CD4-positive, alpha-beta T cell treated with Interferon gamma for 1 hour (primary cell): ENCODE results near the gene SLC31A2.
A peak's percentile ranks its signal among the peaks of the same experiment; 100 is the strongest.
"Not testable (repeated sequence)": the region's sequence is repeated elsewhere in the genome, so short reads cannot be mapped to it uniquely, and the experiment has no call there.

Experiments
- DNase-seq: peaks from one replicate; pipeline ENCODE4 v3.0.0-alpha.2; 2020

Gene SLC31A2, protein sequence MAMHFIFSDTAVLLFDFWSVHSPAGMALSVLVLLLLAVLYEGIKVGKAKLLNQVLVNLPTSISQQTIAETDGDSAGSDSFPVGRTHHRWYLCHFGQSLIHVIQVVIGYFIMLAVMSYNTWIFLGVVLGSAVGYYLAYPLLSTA

GRCh38 chr9:113150670-113151611 is at the start of gene SLC31A2:
Gene SLC31A2, plus strand, starts transcription at chr9:113151007. Its CDS starts 68 bp downstream, at chr9:113151075.
- peak; percentile 83 for DNase-seq

DNA sequence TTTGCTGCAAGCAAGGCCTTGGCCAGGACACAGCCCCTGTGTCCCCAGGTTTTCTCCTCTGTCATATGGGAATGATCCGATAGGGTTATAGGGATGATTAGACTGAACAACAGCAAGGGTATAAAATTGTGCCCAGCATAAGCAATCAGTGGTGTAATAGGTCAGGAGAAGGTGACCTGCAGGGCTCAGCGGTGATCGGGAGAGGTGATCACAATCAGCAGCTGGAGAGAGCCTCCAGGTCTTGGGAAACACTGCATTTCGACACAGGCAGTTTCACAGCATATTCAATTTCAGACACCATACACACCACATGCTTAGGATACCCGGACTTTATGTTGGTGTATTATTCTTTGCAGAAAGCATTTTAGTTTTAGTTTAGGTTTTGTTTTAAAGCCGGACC is 45.5 kb upstream of the SLC31A2 start:
- not testable (repeated sequence) for DNase-seq

GRCh38 chr9:113111065-113111951 is 39.5 kb upstream of the SLC31A2 start:
- DNase-seq, result not testable (repeated sequence)

GRCh38 chr9:113112706-113113510 is 37.9 kb upstream of the SLC31A2 start:
- DNase-seq, result not testable (repeated sequence)

DNA sequence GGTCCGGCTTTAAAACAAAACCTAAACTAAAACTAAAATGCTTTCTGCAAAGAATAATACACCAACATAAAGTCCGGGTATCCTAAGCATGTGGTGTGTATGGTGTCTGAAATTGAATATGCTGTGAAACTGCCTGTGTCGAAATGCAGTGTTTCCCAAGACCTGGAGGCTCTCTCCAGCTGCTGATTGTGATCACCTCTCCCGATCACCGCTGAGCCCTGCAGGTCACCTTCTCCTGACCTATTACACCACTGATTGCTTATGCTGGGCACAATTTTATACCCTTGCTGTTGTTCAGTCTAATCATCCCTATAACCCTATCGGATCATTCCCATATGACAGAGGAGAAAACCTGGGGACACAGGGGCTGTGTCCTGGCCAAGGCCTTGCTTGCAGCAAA is 32.0 kb upstream of the SLC31A2 start:
- not testable (repeated sequence) for DNase-seq

GRCh38 chr9:113125386-113126035 is 25.3 kb upstream of the SLC31A2 start:
- DNase-seq, result peak; percentile 12

- no peak for DNase-seq
Observed at GRCh38 chr9:113129466-113129865, 21.3 kb upstream of the SLC31A2 start.

GRCh38 chr9:113129884-113130283 is 20.9 kb upstream of the SLC31A2 start:
- peak; percentile 8 for DNase-seq

DNA sequence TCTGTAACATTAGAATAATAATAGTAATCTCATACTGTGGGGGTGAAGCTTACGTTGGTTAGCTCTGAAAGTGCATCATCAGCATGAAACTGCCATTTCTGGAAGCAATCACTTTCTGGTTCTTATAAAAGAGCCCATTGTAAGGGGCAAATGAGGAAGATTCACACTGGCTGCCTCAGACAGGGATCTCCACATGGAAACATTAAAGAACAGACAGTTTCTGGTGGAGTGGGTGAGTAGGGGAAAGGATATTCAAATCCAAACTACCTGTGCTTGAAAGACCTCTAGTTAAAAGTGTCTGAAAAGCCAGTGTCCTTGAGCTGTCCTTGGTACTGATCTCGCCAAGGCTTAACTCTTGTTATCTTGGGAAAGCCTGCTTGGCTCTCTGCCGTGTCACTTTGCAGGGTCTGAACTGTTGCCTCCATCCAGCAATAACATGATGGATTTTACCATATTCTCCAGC is 19.1 kb upstream of the SLC31A2 start:
- DNase-seq, result no peak

- DNase-seq, result no peak
Observed at GRCh38 chr9:113137196-113138168, 13.3 kb upstream of the SLC31A2 start.

GRCh38 chr9:113138760-113139159 is 12.0 kb upstream of the SLC31A2 start:
- no peak for DNase-seq

GRCh38 chr9:113139225-113139829 is 11.5 kb upstream of the SLC31A2 start:
- no peak for DNase-seq

DNA sequence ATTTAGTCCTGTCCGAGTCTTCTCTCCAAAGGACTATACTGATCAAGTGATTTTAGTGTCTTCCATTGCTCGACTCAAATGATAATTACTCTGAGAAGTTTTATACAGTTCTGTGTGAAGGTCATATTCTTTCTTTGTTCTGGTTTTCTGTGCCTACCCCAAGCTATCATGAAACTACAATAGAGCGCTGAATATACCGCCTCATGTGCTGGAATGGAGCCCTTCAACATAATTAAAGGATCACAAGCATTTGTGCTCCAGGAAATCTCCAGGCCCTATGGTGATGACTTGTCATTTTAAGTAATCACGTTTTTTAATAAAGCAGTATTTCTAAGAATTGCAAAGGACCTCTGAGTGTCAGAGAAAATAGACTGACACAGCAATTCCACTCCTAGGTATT is 10.9 kb upstream of the SLC31A2 start:
- no peak for DNase-seq

DNA sequence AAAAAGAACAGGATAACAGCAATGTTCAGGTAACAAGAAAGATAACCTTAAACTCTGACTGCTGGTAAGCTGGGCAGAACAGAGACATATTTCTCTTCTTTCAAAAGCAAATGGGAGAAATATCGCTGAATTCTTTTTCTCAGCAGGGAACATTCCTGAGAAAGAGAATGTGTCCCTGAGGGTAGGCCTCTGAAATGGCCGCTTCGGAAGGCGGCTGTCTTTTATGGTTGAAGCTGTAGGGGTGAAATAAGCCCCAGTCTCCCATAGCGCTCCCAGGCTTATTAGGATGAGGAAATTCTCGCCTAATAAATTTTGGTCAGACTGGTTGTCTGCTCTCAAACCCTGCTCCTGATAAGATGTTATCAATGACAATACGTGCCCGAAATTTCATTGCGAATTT is 9.9 kb upstream of the SLC31A2 start:
- not testable (repeated sequence) for DNase-seq

DNA sequence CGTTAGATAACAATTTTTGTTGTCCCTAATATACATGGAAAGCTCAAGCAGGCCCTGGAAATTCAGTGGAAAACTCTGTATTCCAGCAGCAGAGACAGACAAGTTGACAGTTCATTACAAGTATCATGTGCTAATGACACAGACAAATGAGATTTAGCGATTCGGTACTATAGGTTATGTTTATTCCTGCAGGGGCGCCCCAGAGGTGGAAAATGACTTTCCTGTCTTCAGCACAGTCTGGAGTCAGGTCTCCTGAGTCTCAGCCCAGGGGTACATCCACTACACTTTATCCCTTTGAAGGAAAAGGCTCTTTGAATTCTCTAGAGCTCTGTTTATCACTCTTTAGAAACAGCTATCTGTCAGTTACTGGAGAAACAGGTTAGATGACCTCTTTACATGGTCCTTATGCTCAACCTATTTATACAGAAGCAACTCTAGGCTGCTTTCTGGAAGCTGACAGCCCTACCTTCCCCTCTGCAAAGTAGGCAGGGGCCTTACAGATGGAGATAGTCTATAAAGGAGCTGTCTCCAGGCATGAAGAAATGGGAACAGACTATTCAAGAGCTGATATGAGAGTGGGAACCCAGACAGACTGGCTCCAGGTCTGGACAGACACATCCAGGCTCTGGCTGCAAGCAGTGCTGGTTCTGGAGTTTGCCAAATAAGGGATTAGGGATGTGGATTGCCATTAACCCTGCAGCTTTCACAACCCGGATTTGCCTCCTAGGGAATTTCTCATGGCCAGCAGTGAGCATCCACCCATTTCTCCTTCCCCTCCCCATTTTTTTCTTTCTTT is 7.2 kb upstream of the SLC31A2 start:
- no peak for DNase-seq

GRCh38 chr9:113148372-113148705 is 2.5 kb upstream of the SLC31A2 start:
- DNase-seq, result no peak

DNA sequence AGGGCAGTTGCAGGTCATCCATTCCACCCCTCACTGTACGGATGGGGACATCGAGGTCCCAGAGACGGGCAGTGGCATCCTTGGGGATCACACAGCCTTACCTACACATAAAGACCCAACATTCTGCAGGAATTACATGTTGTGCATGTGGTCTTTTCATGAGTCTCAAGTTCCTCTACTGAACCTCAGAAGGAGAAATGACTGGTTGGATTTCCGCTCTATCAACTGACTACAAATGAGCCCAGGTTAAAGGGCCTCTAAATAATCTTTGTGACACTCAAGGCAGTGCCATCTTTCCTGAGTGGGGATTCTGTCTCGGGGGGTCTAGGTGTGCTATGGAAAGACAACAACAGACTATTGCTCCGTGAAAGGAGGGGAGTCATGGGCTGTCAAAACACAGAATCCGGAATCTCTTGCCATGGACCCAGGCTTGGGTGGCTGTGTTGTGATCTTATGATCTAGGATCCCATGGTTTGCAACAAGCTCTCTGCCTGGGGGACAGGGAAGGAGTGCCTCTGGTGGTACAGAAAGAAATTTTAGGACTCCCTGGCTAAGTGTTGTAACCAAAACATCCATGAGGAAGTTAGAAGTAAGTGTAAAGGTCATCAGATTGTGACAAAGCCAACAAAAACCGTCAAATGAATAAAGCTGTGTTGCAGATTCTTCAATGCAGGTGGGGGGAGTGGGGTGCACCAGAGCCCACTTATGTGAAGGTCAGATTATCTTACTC is 1.9 kb upstream of the SLC31A2 start:
- DNase-seq, result no peak

DNA sequence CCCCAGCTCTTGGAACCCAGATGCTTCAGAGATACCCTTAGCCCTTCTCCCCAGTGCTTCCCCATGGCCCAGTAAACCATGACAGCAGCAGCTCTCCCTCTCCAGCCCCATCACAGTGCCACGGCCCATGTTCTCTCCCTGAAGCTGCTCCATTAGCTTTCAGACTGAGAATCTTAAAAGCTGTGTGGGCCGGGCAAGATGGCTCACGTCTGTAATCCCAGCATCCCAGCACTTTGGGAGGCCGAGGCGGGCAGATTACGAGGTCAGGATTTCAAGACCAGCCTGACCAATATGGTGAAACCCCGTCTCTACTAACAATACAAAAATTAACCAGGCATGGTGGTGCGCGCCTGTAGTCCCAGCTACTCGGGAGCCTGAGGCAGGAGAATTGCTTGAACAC is 1.2 kb upstream of the SLC31A2 start:
- DNase-seq, result not testable (repeated sequence)
